Osteocyte (in vitro differentiated cells): ENCODE measurements around the gene DAB2IP. TPM values are rescaled to one million over a fixed set of nuclear protein-coding genes. Genes with fewer than 3 reads are reported as not detected.

Source experiments
- DNase-seq: peaks from one replicate; pipeline ENCODE4 v3.0.0; 2021; ENCODE audit warnings: mixed read lengths; ENCODE audit not compliant: unreplicated experiment; ENCODE audit errors: extremely low spot score
- H3K27ac Mint-ChIP-seq: one replicate; pipeline ENCODE4 v1.8.0; 2021; ENCODE audit warnings: mild to moderate bottlenecking, mixed read lengths; ENCODE audit not compliant: unreplicated experiment
- H3K27me3 Mint-ChIP-seq: one replicate; pipeline ENCODE4 v1.8.0; 2021; ENCODE audit warnings: mixed read lengths; ENCODE audit not compliant: unreplicated experiment
- H3K36me3 Mint-ChIP-seq: one replicate; pipeline ENCODE4 v1.8.0; 2021; ENCODE audit warnings: mixed read lengths; ENCODE audit not compliant: unreplicated experiment
- H3K4me1 Mint-ChIP-seq: one replicate; pipeline ENCODE4 v1.8.0; 2021; ENCODE audit warnings: mixed read lengths; ENCODE audit not compliant: unreplicated experiment
- H3K4me3 Mint-ChIP-seq: one replicate; pipeline ENCODE4 v1.8.0; 2021; ENCODE audit warnings: mild to moderate bottlenecking, moderate library complexity, mixed read lengths; ENCODE audit not compliant: unreplicated experiment
- H3K9me3 Mint-ChIP-seq: one replicate; pipeline ENCODE4 v1.8.0; 2021; ENCODE audit warnings: mixed read lengths; ENCODE audit not compliant: unreplicated experiment
- total RNA-seq: library from RNA; stranded (reverse); gene quantifications from 2 replicates; pipeline ENCODE4 v1.2.1, GENCODE V29; 2021
- TF ChIP-seq, protein P1 (sequence below): fragments of 200-600 bp; sonication (generic); IDR thresholded peaks from 2 replicates; pipeline ENCODE4 v1.5.0; 2021; ENCODE audit warnings: antibody characterized with exemption, mild to moderate bottlenecking, moderate library complexity

The DAB2IP gene
- total RNA-seq, 1 donor from 2014 or later: 43.6 TPM

DNA sequence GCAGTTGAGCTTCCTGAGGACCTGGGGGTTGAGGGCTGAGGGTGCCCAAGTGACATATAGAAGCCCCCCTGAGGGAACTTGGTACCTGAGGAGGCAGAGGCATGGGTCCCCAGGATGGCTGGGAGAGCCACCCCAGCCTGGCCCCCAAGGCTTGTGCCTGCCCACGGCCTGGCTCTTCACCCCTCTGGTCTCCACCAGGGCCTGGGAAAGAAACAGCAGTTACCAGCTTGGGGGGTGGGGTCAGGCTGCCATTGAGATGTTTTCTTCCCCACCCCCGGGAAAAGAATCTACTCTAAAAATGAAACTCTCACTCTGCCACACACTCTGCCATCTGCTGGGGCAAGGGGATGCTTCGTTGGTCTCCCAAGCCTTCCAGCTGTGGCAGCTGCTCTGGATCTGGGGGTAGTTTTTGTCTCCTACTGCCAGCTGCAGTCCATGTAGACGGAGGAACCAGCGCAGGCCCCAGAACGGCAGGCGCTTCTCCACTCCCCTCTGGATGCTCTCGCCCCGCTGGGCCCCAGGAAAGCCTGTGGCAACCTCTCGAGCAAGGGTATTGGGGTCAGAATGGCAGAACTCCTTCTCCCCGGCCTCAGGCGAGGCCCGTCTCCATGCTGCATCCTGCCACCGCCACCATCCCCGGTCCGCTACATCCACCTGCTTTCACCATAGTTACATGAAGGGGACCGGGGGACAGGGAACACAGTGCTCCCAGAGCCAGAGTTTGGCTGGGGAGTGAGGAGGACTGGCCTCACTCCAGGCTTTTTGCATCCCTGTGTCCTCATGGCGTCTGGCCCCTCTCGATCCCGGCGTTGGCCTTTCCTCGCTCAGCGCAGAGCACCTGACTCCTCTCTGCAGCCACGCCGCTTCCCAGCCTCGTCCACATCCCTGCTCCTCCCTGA, 123.5 kb downstream of the DAB2IP start:
- no peak for DNase-seq
- peaks cover 17% of the 10 kb centered on the region for H3K9me3 Mint-ChIP-seq
- no peaks in the 10 kb centered on the region for H3K27me3 Mint-ChIP-seq
- H3K4me3 Mint-ChIP-seq: no peak overlapping the region
- TF ChIP-seq, protein P1, sequence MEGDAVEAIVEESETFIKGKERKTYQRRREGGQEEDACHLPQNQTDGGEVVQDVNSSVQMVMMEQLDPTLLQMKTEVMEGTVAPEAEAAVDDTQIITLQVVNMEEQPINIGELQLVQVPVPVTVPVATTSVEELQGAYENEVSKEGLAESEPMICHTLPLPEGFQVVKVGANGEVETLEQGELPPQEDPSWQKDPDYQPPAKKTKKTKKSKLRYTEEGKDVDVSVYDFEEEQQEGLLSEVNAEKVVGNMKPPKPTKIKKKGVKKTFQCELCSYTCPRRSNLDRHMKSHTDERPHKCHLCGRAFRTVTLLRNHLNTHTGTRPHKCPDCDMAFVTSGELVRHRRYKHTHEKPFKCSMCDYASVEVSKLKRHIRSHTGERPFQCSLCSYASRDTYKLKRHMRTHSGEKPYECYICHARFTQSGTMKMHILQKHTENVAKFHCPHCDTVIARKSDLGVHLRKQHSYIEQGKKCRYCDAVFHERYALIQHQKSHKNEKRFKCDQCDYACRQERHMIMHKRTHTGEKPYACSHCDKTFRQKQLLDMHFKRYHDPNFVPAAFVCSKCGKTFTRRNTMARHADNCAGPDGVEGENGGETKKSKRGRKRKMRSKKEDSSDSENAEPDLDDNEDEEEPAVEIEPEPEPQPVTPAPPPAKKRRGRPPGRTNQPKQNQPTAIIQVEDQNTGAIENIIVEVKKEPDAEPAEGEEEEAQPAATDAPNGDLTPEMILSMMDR: no peak
- H3K27ac Mint-ChIP-seq: no peak overlapping the region
- peaks cover 50% of the 10 kb centered on the region for H3K36me3 Mint-ChIP-seq
- H3K4me1 Mint-ChIP-seq: peaks cover 36% of the 10 kb centered on the region

- Mint-ChIP-seq H3K4me1 (peaks cover 26% of the 10 kb centered on the region), H3K27me3 (no peaks in the 10 kb centered on the region), H3K27ac (no peak overlapping the region), H3K4me3 (no peak overlapping the region), H3K9me3 (peaks cover 17% of the 10 kb centered on the region), H3K36me3 (peaks cover 55% of the 10 kb centered on the region)
- DNase-seq: no peak
- TF ChIP-seq, protein P1: no peak
These were observed 124.7 kb downstream of the DAB2IP start for GRCh38 chr9:121776001-121776738.

GRCh38 chr9:121776739-121777637, 125.6 kb downstream of the DAB2IP start:
- TF ChIP-seq, protein P1: no peak
- no peaks in the 10 kb centered on the region for H3K27me3 Mint-ChIP-seq
- H3K36me3 Mint-ChIP-seq: peaks cover 57% of the 10 kb centered on the region
- H3K9me3 Mint-ChIP-seq: peaks cover 17% of the 10 kb centered on the region
- DNase-seq: no peak
- H3K27ac Mint-ChIP-seq: no peak overlapping the region
- H3K4me3 Mint-ChIP-seq: no peak overlapping the region
- peaks cover 18% of the 10 kb centered on the region for H3K4me1 Mint-ChIP-seq

DNA sequence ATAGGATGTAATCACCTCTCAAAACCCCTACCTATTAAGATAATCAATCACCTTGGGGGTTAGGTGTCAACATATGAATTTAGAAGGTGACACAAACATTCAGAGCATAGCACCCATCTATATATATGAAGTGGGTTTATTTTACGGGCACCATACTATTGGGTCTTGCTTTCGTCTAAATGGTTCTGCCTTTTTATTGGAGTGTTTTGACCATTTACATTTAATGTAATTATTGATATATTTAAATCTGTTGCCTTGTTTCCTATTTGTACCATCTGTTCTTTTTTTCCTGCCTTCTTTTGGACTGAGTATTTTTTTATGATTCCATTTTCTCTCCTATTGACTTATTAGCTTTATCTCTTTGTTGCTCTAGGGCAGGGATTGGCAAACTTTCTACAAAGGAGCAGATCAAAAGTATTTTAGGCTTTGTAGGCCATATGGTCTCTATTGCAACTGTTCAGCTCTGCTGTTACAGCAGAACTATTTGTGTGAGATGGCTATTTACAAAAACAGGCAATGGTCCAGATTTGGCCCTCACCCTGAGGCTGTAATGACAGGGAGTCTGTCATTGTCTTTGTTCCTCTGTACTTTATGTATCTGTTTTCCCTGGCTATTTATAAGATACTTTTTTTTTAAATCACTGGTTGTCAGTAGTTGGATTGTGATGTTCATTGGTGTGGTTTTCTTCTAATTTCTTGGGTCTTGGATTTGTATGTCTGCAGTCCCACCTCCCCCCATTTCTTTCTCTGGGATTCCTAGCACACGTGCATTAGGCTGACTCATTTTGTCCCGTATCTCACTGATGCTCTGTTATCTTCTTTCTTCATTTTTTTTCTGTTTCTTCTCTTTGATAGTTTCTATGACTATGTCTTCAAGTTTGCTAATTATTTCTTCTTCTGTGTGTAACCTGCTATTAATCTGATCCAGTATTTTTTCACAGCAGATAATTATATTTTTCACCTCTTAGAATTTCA, 127.1 kb downstream of the DAB2IP start:
- Mint-ChIP-seq H3K27ac (no peak overlapping the region), H3K9me3 (peaks cover 17% of the 10 kb centered on the region), H3K4me1 (peaks cover 21% of the 10 kb centered on the region), H3K27me3 (no peaks in the 10 kb centered on the region), H3K4me3 (no peak overlapping the region), H3K36me3 (peaks cover 60% of the 10 kb centered on the region)
- no peak for DNase-seq
- TF ChIP-seq, protein P1: no peak
